Amniotic stem cell (primary cell): ENCODE measurements around the gene AMN.
"Not testable (repeated sequence)": the region's sequence is repeated elsewhere in the genome, so short reads cannot be mapped to it uniquely, and the experiment has no call there.

Source experiments
- DNase-seq: peaks from one replicate; lab custom pipeline; 2025; lab: John Stamatoyannopoulos, UW

AMN gene

DNA sequence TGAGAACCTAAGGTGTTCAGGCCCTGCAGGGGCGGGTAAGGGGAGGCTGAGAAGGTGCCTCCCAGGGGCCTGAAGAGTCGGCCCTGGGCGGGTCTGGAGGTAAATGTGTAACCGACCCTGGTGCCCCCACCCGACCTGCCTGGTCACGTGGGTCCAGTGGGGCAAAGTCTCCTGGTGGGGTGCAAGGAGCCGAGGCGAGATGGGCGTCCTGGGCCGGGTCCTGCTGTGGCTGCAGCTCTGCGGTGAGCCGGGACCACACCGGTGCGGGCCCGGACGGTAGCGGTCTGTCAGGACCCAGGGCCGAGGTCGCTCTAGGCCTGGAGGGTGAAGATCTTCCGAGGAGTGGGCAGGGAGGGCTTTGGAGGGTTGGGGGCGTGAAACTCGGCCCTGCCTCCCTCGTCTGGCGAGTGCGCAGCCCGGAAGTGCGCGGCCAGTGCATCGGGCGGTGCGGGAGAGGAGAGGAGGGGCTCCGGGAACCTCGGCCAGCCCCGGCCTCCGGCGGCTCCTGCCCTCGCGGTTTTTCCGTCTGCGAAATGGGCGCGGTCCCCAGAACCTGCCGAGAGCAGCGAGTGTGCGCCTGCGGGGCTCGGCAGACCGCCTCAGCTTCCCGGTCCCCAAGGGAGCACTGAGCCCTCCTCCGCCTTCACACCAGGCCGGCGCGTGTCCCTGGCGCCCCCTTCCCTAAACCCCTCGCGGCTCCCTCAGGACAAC, at the start of gene AMN:
Gene AMN (plus strand): TSS at position 174 of the 711 bp plus-strand sequence. CDS start 26 bp downstream, at position 200.
- no peak for DNase-seq

DNA sequence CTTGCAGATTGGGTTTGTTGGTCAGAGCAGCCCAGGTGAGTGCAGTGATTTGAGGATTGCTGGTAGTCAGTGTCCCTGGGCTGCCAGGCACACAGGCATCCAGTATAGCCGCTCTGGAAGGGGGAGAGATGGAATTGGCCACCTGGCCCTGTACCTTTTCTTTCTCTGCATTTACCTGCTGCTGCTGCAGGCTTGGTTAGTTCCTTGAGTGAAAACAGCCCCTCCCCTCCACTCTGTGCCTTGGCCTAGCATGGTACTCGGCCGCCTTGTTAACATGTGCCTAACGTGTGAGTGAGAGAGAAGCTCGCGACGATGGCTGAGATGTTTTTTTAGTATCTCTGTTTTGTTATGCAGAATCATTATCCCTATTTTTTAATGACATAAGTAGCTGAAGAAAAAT, 49.3 kb upstream of the AMN start:
- DNase-seq = no peak

DNA sequence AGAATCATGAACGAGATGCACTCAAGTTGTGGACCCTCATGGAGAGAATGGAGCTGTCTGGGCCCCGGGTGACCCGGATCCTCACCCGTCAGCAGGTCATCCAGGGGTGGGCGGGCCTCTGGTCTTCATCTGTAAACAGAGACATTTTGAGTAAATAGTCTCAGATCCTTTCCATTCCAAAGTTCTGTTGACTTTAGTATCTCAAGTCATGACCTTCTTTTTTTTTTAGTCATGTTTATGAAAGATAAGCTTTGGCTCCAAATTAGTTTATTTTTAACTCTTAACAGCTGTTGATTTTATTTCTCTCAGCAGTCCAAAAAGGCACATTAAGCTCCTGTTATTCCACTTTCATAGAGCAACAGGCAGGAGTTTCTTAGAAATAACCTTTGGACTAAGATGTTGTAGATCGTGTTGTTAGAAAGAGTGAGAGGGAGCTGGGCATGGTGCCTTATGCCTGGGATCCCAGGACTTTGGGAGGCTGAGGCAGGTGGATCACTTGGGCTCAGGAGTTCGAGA, 48.9 kb upstream of the AMN start:
- DNase-seq = no peak

DNA sequence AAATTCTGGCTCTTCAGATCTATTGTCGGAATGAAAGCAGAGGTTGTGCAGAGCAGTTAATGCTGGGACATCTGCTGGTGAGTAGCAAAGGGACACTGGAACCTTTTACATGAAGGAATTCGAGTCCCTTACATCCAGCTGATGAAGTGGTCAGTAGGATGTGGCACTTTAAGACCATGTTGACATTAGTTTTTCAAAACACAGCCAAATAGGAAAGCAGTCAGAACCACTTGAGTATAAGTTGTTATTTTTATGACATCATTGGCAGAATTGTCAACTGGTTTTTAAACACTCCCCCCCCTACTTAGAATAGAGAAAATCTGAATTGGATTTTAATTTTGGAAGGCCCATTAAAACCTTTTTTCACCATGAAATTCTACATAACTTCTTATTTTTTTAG, 46.8 kb upstream of the AMN start:
- DNase-seq = no peak

DNA sequence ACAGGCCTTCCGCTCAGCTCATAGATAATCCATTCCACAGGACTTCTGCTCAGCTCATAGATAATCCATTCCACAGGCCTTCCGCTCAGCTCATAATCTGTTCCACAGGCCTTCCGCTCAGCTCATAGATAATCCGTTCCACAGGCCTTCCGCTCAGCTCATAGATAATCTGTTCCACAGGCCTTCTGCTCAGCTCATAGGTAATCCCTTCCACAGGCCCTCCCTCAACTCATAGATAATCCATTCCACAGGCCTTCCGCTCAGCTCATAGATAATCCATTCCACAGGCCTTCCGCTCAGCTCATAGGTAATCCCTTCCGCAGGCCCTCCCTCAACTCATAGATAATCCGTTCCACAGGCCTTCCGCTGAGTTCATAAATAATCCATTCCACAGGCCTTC, 45.0 kb upstream of the AMN start:
- DNase-seq = not testable (repeated sequence)

DNA sequence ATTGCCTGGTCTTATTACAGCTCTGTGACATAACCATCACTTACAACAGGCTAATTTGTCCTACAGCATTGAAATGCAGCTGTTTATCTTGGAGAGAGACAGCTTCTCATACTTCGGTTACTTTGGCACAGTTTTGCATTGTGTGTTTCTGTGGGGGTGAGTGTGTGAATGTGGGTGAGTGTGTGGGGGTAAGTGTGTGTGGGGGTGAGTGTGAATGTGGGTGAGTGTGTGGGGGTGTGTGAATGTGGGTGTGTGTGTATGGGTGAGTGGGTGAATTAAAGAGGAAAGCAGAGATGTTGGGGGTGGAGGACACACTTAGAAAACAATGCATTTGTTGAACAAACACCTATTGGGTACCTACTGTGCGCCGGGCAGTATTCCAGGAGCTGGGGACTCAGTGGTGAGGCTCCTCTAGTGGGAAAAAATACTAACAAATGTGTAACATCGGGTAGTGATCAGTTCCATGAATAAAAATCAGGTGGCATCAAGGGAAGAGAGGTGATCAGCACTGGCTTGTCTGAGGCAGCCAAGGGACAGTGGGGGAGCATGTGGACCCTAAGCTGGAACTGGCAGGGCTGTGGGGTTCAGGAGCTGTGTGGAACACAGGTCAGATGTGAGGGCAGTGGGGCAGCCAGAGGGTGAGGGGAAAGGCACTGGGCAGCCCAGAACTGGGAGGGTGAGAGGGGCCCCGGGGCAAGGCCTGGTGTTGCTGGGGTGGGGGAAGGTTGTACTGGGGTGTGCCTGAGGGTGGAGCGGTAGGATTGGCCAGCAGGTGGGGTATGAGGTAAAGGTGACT, 44.1 kb upstream of the AMN start:
- DNase-seq = no peak

DNA sequence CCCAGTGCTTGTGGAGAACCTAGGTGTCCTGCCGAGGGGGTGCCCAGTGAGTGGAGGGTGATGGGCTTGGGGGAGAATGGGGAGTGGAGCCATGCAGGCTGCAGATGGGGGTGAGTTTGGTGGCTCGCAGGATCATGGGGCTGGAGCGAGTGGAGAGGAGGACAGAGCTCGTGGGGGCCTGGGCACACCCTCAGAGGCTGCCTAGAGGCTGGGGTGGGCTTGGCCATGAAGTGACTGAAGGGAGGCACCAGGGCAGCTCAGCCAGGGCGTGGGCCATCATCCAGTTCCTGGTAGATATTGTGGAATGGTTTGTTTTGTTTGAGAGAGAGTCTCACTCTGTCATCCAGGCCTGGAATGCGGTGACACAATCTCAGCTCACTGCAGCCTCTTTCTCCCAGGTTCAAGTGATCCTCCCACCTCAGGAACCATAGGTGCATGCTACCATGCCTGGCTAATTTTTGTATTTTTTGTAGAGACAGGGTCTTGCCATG, 43.4 kb upstream of the AMN start:
- no peak for DNase-seq

DNA sequence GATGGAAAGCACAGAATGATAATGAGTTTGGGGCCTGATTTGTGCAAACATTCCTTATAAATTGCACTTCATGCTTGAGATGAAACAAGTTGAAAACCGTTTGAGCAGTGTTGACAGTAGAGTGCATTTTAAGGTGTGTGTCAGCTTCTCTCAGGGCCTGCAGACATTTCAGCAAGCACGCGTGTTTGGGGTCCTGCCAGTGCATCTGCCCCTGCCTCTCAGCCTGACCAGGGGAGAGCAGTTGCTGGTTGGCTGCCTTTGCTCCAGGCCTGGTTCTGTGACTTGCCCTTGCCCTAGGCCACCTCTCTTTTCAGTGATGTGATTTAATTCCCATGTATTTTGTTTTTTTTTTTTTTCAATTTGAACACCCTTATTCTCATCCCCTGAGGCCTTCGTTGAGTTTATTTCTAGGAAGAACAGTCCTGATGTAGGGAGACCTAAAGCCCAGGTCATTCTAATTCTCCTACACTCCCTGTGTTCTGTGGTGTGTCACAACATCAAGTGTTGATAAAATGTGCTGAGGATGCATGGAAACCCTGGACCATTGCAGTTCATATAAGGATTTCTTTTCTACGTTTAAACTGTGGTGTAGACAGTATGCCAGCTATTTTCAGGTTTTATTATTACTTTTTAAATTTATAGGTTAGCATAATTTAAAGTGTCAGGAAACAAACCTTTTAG, 40.1 kb upstream of the AMN start:
- no peak for DNase-seq

DNA sequence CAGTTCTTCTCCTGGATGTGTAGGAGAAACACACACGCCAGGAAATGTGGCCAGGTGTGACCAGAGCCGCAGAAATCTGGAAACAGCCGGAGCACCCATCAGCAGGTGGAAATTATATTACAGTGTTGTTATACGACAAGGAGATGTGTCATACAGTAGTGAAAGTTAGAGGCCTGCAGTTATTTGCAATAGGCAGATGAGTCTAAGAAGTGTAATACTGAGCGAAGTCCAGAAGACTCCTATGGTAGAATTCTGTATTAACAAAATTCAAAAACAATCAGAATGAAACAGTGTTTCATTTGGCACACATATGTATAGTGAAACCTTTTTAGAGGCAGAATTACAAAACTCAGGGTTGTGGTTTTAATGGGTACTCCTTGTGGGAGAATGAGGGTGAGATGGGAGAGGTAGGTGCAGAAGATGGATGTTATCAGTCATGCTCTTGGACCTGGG, 39.3 kb upstream of the AMN start:
- DNase-seq = no peak

DNA sequence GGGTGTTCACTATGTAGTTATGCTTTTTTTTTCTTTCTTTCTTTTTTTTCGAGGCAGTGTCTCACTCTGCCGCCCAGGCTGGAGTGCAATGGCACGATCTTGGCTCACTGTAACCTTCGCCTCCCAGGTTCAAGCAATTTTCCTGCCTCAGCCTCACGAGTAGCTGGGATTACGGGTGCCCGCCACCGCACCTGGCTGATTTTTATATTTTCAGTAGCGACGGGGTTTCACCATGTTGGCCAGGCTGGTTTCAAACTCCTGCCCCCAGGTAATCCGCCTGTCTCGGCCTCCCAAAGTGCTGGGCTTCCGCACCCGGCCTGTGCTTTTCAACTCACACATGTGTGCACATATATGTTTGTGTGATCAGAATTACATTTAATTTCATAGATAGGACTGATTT, 38.9 kb upstream of the AMN start:
- DNase-seq = no peak

DNA sequence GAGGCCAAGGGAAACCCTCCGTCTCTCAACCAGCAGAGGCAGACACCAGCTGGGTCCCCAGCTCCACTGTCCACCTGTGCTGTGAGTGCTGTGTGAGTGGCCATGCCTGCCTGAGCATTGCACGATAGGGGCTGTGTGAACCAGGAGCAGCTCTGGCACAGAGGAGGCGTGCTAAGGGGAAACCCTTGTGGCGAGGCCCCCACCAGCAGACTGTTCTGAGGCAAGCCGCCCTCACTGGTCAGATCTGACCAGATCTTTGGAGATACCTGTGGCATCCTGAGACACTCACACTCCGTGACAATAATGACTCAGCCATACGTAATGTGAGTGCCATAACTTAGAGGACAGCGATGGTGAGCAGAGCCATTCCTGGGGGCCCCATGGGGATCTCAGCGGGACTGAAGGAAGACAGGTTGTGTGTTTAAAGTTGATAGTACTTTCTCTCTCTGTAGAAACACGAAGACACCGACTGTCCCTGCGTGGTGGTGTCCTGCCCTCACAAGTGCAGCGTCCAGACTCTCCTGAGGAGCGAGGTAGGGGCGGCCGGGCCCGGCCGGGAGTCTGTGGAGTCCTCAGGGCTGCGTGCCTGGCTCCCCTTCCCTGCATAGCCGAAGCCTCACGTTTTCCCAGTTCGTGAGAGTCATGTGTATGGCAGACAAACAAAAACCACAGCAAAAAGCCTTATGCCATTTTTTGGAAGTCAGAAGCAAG, 36.6 kb upstream of the AMN start:
- no peak for DNase-seq

DNA sequence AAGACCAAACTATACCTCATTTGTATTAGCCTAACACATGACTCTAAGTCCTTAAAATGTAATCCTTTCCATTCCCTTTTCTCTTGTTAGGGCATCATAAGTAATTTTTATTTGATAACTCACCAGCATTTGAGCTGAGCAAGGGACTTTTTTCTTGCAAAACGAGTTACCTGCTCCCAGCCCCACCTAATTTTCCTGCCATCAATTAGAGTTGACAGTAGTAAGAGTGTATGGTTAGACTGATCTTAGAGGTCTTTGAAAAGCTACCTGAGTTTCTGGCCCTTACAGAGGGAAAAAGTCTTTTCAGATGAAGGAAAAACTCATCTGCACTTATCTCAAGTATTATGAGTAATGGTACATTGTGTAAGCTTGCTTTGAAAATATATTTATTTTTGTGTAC, 33.7 kb upstream of the AMN start:
- DNase-seq = no peak

DNA sequence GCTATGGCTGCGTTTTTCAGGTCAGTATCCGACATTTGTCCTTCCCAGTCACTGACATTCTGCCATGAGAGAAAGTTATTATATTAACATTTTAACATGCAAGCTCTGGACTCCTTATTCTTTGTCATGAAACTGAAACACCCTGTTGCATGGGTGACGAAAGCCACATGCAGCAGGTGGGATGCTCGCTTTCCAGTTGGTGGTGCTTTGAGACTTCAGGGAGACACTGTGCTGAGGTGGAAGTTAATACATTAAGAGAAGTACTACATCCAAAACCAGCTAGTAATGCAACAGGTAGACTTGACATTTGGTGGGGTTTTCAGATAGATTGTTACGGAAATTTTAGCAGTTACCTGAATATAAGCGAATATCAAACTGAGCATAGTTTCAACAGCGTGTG, 32.8 kb upstream of the AMN start:
- DNase-seq = no peak

DNA sequence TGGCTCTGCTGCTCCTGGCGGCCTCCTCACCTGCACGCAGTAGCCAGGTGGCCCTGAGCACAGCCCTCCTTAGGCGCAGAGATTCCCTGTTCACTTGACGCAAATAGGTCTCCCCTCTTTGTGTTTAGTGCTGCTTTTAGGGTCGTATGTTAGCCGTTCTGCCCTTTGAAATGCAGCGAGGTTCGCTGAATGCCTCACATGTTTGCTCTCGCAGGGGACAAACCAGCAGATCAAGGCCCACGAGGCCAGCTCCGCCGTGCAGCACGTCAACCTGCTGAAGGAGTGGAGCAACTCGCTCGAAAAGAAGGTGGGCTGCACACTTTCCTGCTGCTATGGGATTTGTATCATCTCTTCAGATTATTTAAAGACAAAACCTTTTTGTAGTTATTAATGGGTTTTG, 31.4 kb upstream of the AMN start:
- no peak for DNase-seq

DNA sequence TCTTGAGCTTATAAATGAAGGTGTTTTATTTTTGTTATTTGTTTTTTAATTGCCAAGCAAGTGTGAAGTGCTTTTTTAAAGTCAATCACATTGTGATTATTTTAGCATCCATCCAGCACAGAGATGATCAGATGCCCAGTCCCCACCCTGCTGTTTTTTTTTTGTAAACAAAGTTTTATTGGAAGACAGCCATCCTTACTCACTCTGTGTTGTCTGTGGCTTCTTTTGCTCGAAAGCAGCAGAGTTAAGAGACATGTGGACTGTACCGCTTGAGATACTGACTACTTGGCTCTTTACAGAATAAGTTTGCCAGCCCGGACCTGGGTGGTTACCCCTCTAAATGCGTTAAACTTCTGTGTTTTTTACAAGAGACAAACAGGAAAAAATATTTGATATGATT, 30.9 kb upstream of the AMN start:
- DNase-seq = no peak

DNA sequence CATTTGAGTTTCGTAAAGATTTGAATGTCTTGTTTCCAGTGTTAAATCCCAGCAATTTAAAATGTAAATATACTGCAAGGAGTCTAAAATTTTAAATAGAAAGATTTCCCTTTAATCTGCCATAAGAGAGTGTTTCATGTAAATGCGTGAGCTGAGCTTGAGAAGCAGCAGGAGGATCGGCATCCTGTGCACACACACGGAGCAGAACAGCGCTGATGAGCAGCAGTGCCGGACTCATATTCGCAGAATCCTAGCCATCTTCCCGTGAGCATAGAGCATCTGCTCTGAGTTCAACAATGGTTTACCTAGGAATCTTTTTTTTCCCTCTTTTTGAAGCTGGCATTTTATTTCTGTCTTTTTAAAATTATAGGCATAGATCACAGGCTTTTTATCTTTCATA, 29.8 kb upstream of the AMN start:
- no peak for DNase-seq

DNA sequence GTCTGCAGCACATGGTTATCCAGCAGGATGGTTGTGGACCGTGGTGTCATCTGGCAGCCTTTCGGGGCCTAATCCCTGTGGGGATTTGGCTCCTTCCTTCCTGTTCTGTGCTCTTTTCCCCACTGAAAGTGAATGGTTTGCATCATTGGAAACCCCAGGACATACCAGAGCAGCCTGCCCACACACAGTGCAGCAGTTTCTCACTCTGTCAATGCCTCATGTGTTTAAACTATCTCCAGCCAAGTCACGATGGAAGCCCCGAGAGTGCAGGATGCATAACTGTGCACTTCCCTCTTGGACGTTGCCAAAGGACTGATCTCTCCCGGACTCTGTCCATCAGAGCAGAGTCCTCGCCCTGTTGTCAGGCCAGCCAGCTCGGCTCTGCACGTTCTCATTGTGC, 29.0 kb upstream of the AMN start:
- peak; percentile 16 for DNase-seq

DNA sequence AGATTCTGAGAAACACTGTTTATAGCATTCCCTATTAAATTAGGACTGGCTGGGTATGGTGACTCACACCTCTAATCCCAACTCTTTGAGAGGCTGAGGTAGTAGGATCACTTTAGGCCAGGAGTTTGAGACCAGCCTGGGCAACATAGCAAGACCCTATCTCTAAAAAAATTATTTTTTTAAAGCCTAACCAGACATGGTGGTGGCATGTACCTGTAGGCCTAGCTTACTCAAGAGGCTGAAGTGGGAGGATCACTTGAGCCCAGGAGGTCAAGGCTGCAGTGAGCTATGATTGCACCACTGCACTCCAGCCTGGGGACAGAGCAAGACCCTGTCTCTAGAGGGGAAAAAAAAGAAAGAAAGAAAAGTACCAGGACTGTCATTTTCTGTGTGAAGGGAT, 25.7 kb upstream of the AMN start:
- not testable (repeated sequence) for DNase-seq

DNA sequence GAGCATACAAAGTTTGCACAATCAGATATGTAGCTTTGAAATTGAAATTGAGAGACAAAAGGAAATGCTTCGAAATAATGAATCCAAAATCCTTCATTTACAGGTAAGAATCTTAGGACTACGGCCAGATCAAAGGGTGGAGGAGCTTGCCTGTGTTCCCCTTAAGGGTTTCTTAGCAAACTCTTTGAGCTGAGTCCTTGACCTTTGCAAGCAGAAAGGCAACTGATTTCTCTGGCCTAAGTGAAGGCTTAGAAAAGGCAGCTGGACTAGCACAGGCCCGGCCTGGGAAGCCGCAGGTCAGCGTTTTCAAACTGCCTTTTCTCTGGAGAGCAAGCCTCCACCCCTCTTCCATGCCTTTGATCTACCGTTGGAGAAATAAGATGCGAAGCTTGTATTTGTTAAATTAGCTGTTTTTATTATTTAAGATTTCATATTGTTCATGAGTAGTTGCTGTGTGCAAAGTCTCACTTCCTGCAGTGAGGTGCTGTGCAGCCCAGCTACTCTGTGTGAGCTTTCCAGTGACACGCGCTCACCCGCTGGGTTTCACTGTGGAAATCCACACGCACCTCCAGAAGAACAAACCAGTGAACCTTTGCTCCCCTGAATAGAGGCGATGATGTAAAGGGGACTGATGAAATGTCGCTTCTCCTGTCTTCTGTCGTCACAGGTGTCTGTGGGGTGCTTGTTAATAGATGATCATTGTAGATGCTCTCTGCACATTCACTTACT, 25.0 kb upstream of the AMN start:
- DNase-seq = no peak

DNA sequence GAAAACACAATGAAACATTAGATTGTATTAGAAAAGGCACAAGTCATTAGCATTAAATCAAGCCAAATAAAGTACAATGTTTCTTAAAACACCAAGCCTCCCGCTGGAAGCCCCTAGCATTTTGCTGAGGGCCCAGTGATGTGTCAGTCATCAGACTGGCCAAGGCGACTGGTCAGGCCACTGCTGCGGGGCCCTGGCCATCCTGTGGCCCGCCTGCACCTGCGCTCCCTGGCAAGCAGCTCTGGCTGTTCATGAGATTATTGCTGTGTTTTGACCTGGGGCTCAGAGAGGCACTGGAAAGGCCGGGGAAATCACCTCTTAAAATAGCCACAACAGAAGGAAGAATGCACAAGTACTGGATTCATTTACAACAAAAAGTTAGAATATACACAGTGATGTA, 24.2 kb upstream of the AMN start:
- DNase-seq = no peak

DNA sequence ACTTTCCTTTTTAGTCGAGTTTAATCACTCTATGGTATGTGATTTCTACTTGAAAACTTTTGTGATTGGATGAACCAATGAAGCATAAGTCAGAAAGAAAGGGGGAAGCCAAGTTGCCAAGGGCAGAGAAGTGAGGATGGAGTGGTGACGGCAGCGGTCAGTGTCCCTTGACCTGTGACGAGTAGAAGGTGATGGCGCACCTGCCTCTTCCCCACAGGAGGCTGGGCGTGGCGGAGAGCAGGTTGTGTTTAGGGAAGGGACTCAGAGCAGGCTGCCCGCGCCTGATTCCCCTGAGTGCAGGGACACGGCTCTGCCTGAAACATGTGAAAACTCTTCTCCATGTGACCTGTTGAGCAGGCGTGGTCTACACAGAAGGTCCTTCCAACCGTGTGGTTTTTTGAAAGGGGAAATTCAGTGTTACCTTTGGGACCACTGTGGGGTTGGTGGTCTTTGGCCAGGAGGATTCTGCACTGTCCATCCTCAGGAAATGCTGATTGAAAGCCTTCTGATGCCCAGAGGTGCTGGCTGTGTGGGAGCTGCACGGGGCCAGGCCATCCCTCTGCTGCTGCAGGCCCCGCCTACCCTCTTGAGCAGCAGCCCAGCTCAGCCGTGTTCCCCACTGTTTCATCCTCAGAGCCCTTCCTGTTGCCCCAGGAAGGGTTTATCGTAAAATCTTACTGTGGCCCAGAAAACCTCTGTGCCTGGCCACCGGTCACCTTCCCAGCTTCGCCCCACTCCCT, 23.5 kb upstream of the AMN start:
- no peak for DNase-seq
